COLO668 (cell line): ENCODE measurements around the gene RAB5IF.

Source experiments
- DNase-seq: peaks from one replicate; lab custom pipeline; 2025; ENCODE audit not compliant: unreplicated experiment; lab: John Stamatoyannopoulos, UW

Gene RAB5IF

DNA sequence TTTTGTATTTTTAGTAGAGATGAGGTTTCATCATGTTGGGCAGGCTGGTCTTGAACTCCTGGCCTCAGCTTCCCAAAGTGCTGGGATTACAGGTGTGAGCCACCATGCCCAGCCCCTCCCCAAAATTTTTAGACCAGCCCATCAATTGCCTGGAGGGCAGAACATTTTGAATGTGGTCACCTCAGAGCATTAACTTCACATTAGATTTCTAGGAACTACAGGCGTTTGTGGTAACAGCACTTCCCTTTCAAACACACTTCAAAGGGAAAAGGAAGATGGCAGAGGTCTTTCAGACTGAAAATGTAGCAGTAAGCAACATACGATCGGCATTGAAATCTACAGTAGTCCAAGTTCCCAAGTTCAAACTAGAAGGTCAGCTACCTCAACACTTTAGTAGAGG lies 52.7 kb downstream of the RAB5IF start:
- no peak for DNase-seq
